Measurements from ENCODE around the gene RABGAP1L. TPM values are rescaled to one million over a fixed set of nuclear protein-coding genes. Genes with fewer than 3 reads are reported as not detected.

Gene RABGAP1L
- total and polyA plus RNA-seq, 2 of the 8 experiments (the other 6 are each of a cell fraction or from before 2014, with no cell fraction given): 33.3 to 156 TPM

DNA sequence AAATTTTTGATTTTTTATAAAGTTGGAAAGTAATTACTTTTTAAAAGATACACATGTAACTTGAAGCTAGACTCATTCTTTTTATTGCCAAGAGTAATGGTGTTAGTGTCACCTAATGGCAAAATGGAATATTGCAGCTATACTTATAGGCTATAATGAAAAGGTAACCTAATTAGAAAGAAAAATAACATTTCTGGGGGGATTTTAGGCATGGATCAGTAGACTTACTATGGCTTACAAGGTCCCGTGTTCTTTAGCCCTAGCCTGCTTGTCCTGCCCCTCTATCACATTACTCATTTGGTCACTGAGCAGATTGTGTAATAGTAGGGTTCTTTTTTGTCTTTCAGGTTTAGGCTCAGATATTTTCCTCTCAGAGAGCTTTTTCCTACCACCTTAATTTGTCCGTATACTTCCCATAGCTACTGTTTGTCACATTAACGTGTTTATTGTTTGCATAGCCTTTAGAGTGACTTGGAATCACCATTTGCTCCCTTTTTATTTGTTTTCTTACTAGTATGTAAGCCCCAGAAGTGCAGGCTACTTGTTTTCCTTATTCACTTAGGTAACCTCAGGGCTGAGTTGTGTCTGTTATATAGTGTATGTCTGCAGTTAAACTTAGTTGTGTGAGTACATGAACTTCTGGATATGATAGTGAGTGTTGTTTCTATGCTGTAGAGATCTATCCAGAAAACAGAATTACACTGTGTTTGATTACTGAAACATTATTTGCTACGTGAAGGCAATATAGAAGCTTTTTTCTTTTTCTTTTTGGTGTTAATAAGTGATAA, 58.7 kb downstream of the RABGAP1L start:
- no peaks in the 10 kb centered on the region for H3K9me3 ChIP-seq (ENCODE audit: insufficient read depth in 2 of 2, low read depth in 1 of 2, low read length in 1 of 2)
- no peak overlapping the region for H4K5ac ChIP-seq (ENCODE audit: insufficient read length, low read depth, low read length)
- no peak overlapping the region for H3K14ac ChIP-seq (ENCODE audit: insufficient read length)
- no peak overlapping the region for H3K23ac ChIP-seq (ENCODE audit: insufficient read length)
- H3K27me3 ChIP-seq (replicated peaks in 1 of 4; ENCODE audit: control insufficient read depth in 3 of 4, extremely low read depth in 1 of 4, insufficient read depth in 3 of 4, low read length in 3 of 4): no peaks in the 10 kb centered on the region
- no peak overlapping the region for H4K8ac ChIP-seq (ENCODE audit: extremely low read depth, insufficient read depth, low read length)
- H4K20me1 ChIP-seq (replicated peaks in 1 of 2; ENCODE audit: control insufficient read depth in 1 of 2, insufficient read depth in 2 of 2, low read length in 2 of 2): no peaks in the 10 kb centered on the region
- ChIA-PET CTCF (ENCODE audit: partially characterized antibody) (interaction anchor here (0.6 to 2.2 kb wide), 25 partner anchors 12 to 373 kb away, joined by 3 to 25 read pairs (median 4); no protein-coding TSS in a partner anchor), POLR2A (ENCODE audit: partially characterized antibody) (interaction anchor here (0.6 to 1.0 kb wide), 3 partner anchors 13 to 350 kb away, joined by 4 to 5 read pairs (median 5); partner anchors contain the start of genes GAS5 and ZBTB37)
- H3K23me2 ChIP-seq (ENCODE audit: low read depth, low read length): no peaks in the 10 kb centered on the region
- no peaks in the 10 kb centered on the region for H3K79me1 ChIP-seq (ENCODE audit: low read depth, low read length)
- H3K18ac ChIP-seq (ENCODE audit: extremely low read depth, low read length): no peak overlapping the region
- H3K4me3 ChIP-seq (ENCODE audit: extremely low read depth in 1 of 4, insufficient read depth in 2 of 4, low read depth in 3 of 4, low read length in 4 of 4): no peak overlapping the region
- H3K4ac ChIP-seq (replicated peaks; ENCODE audit: insufficient read length, low read depth, low read length): no peak overlapping the region
- H4K91ac ChIP-seq (replicated peaks; ENCODE audit: insufficient read length, low read length): no peak overlapping the region
- DNase-seq (ENCODE audit: low read depth in 1 of 2, low spot score in 2 of 2) (no peak), FAIRE-seq (no peak)
- H3K27ac ChIP-seq (ENCODE audit: low read depth, low read length): no peak overlapping the region
- no peak overlapping the region for H2AK5ac ChIP-seq (ENCODE audit: low read depth, low read length)
- no peak overlapping the region for H2BK5ac ChIP-seq (ENCODE audit: low read depth, low read length)
- no peak overlapping the region for H2BK15ac ChIP-seq (ENCODE audit: low read length)
- H2BK12ac ChIP-seq (ENCODE audit: low read depth, low read length): no peak overlapping the region
- H2AFZ ChIP-seq (ENCODE audit: low read length): no peak overlapping the region
- no peak overlapping the region for H2BK20ac ChIP-seq (ENCODE audit: low read length)
- WGBS, 2 experiments (ENCODE audit: extremely low coverage in 1 of 2, insufficient coverage in 1 of 2, insufficient read length in 1 of 2, insufficient replicate concordance in 2 of 2, low coverage in 1 of 2, low lambda C conversion rate in 2 of 2, missing lambda C conversion rate in 1 of 2): 65% methylated on average over 4 of the region's 4 CpGs; no CpG with 5 or more reads in 1 of the 2 experiments
- no peak overlapping the region for H3K9ac ChIP-seq (replicated peaks in 1 of 4; ENCODE audit: extremely low read depth in 1 of 4, low read depth in 3 of 4, low read length in 3 of 4)
- no peaks in the 10 kb centered on the region for H3K4me1 ChIP-seq (replicated peaks in 1 of 4; ENCODE audit: control insufficient read depth in 3 of 4, insufficient read depth in 4 of 4, low read length in 3 of 4)
- peaks cover 0 to 4% (median 0%) of the 10 kb centered on the region in 4 experiments; a peak in 1 of 8 replicates for H3K36me3 ChIP-seq (ENCODE audit: control insufficient read depth in 2 of 4, insufficient read depth in 4 of 4, low read length in 3 of 4)
- H3K56ac ChIP-seq (replicated peaks; ENCODE audit: insufficient read length, low read depth, low read length): no peak overlapping the region
- H3K79me2 ChIP-seq (ENCODE audit: control insufficient read depth in 1 of 2, insufficient read depth in 2 of 2, low read length in 2 of 2): no peaks in the 10 kb centered on the region
- H2BK120ac ChIP-seq (replicated peaks; ENCODE audit: low read depth, low read length): no peak overlapping the region
- no peak overlapping the region for H3K4me2 ChIP-seq (ENCODE audit: insufficient read depth in 1 of 2, low read depth in 2 of 2, low read length in 2 of 2)
- TF ChIP-seq CREB1 (IDR thresholded peaks at IDR 0.05): no peak
- TF ChIP-seq EGR1 (IDR thresholded peaks at IDR 0.05; ENCODE audit: borderline replicate concordance, low read depth, low read length): no peak
- TF ChIP-seq SP1 (IDR thresholded peaks at IDR 0.05; ENCODE audit: low read depth, low read length): no peak
- no peak for TF ChIP-seq POLR2A (IDR thresholded peaks at IDR 0.05; ENCODE audit: control extremely low read depth in 1 of 2, low read depth in 2 of 2, low read length in 2 of 2)
- no peak for TF ChIP-seq SP2 (IDR thresholded peaks at IDR 0.05; ENCODE audit: low read length)
- TF ChIP-seq YY1 (IDR thresholded peaks at IDR 0.05; ENCODE audit: low read depth, low read length): no peak
- no peak for TF ChIP-seq SAP30 (IDR thresholded peaks at IDR 0.05; ENCODE audit: insufficient read depth, insufficient replicate concordance, low read length)
- TF ChIP-seq, protein P1, sequence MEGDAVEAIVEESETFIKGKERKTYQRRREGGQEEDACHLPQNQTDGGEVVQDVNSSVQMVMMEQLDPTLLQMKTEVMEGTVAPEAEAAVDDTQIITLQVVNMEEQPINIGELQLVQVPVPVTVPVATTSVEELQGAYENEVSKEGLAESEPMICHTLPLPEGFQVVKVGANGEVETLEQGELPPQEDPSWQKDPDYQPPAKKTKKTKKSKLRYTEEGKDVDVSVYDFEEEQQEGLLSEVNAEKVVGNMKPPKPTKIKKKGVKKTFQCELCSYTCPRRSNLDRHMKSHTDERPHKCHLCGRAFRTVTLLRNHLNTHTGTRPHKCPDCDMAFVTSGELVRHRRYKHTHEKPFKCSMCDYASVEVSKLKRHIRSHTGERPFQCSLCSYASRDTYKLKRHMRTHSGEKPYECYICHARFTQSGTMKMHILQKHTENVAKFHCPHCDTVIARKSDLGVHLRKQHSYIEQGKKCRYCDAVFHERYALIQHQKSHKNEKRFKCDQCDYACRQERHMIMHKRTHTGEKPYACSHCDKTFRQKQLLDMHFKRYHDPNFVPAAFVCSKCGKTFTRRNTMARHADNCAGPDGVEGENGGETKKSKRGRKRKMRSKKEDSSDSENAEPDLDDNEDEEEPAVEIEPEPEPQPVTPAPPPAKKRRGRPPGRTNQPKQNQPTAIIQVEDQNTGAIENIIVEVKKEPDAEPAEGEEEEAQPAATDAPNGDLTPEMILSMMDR (IDR thresholded peaks at IDR 0.05; ENCODE audit: control extremely low read depth in 1 of 3, insufficient read depth in 1 of 3, low read depth in 1 of 3, low read length in 3 of 3): peak in 2 of 3 experiments; percentile 32 to 62; a peak in 2 of 4 replicates
- TF ChIP-seq TAF7 (optimal IDR thresholded peaks at IDR 0.05; ENCODE audit: borderline replicate concordance, low read depth, low read length): no peak
- TF ChIP-seq BRCA1 (IDR thresholded peaks at IDR 0.05; ENCODE audit: low read depth, low read length): no peak
- TF ChIP-seq CEBPB (IDR thresholded peaks at IDR 0.05; ENCODE audit: low read depth, low read length): no peak

All from H1 (cell line).